HL-60/S4 (cell line): ENCODE measurements around the gene DDX39A.

Experiments
- in situ Hi-C: fragments of 300-500 bp; cut with MboI; formaldehyde crosslinking; loops from 2 replicates; pipeline ENCODE4 v1.14.3; 2022; ENCODE audit warnings: low sequenced_read_pairs

DDX39A gene

DNA sequence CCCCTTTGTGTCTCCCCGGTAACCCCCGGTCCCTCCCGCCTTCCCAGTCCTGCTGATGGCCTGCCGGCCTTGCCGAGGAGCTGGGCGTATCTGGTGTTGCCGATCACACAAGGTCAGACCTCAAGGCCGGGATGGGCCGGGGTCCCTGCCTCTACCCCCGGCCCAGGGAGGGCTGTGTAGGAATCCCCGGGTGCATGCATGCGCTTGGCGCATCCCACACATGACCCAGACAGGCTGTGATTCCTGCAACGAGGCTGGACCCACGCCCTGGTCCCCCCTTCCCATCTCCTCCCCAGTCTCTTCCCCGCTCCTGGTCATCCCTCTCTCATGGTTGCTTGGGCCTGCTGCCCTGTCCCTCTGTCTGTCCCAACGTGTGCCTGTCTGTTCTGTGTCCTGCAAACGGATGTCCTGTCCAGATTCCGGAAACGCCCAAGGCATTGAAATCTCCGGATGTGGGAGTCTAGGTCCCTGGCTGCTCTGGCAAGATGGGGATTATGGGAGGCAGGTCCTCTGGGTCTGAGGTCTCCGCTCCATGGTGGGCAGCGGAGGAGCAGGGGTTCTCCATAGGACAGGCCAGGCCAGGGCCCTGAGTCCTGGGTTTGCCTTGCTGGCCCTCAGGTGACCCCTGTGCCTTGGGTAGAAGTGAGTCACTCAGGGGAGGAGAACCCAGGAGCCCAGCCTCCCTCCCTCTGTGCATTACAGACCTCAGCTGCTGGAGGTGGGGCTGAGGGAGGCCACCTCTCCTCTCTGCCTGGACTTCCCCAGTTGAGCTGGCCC is 15.6 kb upstream of the DDX39A start:
- in situ Hi-C loops, result no loop called here

DNA sequence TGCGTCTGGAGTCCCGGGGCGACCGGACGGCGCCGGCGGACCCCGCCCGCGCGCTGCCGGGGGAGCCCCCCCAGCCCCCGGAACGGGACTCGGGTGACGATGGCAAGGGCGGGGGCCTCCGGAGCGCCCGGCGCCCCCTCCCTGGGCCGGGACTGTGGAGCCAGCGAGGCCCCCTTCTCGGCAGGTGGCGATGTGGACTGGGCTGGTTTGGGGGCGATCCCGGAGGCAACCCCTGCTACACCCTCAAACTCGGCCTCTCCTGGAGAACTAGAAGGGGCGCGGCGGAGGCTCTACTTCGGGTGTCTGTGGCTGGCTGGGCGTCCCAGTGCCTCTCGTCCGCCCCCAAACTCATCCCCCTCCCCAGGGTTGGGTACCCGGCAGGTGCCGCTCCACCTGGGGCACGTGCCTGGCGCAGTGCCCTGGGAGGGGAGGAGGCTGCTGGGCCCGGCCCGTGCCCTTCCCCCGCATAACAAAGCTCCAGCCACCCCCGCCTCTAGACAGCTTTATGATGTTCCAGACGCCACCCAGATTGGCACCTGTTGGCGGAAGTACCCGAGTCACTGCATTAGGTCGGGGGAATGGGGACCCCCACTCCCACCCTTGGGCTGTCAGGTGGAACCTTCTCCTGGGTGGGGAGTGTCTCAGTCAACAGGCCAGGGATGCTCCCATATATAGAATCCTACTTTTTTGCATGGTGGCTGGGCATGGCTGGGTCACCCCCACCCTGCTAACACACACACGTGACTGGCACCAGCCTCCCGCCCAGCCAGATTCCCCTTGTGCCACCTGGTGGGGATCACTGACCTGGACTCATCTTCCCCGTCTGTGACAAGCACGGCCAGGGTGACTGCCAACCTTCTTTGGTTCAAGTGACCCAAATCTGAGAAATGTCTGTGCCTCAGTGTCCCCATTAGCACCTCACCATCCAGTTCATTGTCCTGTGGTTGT is 14.7 kb upstream of the DDX39A start:
- in situ Hi-C loops, result no loop called here

DNA sequence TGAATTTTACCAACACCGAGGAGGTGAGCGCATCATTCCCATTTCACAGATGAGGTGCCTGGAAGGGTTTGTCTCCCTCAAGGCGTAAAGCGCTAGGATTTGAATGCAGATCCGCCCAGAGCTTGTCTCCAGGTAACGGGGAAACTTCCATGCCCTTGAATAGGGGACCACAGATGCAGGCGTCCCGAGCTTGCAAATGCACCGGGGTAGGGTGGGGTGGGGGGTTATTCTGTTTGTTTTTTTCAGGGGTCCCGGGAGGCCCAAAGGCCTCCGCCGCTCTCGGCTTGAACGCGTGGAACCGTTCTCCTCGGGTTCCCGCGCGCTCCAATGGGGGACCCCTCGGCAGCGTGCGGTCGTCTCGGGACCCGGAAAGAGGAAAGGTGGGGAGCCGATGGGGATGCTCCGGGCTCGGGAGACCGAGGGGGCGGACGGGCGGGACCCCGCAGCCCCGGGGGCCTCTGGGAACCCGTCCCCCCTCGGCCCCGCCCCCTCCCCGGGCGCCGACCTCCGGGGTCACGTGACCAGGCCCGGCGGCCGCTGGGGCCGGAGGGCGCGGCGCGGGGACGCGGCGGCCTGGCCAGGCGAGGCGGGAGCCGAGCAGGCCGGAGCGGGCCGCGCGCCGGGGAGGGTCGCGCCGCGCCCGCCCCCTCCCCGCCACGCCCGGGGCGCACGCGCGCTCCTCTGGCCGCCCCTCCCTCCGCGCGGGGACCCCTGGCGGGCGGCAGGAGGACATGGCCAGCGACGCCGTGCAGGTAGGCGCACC is 13.8 kb upstream of the DDX39A start, which contains the start of gene PKN1:
PKN1 (plus strand) TSS at position 516 of the 763 bp plus-strand sequence; CDS start at position 732, 216 bp downstream.
- in situ Hi-C loops, result no loop called here

DNA sequence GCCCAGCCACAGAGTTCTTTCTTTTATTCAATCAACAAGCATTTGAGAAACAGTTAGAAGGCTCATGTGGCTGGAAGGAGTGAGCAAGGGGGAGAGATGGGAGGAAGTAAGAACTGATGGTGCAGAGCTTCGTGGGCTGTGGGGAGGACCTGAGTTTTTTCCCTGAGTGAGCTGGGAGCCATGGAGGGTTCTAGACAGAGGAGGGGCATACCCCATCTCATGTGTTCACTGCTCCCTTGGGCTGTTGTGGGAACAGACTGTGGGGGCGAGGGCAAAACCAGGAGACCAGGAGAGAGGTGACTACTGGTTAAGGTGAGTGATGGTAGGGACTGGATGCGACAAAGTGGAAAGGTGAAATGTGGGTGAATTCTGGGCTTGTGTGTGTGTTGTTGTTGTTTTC is 11.6 kb upstream of the DDX39A start:
- in situ Hi-C loops, result no loop called here

DNA sequence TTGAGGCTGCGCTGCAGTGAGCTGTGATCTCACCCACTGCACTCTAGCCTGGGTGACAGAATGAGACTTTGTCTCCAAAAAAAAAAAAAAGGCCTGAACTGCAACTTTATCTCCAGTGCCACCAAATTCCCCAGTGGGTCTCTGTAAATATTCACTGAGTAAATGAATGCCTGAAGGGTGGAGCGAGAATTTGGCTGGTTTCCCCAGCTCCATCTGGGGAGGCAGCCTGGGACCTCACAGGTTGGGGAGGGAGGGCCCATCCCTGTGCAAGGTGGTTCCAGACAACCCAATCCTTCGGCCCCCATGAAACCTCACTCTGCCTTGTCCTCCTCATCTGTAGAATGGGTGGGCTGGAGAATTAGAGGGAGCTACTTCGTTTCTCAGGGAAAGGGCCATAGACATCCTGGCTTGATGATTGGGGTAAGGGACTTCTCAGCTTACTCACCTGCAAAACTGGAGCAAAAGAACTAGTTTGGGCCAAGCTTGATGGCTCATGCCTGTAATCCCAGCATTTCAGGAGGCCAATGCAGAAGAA is 9.8 kb upstream of the DDX39A start:
- in situ Hi-C loops, result no loop called here

DNA sequence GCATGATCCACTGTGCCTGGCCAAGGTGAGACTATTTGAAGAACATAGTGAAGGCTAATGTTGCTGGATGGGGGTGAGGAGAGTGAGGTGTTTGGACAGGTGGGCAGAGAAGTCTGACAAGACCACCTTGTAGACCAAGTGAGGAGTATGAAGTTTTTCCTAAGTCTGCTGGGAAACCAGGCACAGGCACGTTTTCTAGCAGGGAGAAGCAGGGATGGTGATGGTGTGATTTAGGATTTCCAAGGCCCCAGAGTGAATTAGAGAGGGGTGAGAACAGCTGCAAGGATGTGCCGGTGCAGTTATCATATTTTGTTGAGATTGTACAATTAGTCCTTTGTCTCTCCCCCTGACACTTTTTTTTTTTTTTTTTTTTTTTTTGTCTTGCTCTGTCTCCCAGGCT is 8.3 kb upstream of the DDX39A start:
- in situ Hi-C loops, result no loop called here

DNA sequence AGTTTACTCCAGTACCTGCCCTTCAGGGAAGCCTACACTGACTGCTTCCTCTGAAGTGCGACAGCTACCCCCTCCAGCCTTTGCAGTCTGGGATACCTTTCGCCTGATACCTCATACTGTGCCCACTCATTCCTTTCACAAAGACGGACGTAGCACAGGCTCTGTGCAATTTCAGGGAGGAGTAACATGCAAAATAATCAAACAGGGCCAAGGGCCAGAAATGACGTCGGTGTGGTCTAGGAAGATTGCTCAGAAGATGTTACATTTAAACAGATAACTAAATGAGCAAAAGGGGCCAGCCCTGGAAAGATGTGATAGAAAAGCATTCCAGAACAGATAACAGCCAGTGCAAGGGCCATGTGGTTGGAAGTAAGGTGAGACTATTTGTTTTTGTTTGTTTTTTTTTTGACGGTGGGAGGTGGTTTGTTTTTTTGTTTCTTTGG is 6.6 kb upstream of the DDX39A start:
- in situ Hi-C loops, result no loop called here

DNA sequence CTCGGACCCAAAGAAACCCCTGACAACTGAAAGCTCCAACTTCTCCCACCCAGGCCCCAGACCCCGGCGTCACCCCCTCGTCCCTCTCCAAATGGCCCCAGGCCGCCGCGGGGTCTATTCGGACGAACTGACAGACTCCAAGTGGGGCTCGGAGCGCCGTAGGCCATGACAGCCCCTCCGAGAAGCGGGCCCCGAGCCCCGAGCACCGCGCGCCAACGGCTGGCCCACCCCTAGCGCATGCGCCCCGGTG is 360 bp downstream of the DDX39A start:
- in situ Hi-C loops, result no loop called here

DNA sequence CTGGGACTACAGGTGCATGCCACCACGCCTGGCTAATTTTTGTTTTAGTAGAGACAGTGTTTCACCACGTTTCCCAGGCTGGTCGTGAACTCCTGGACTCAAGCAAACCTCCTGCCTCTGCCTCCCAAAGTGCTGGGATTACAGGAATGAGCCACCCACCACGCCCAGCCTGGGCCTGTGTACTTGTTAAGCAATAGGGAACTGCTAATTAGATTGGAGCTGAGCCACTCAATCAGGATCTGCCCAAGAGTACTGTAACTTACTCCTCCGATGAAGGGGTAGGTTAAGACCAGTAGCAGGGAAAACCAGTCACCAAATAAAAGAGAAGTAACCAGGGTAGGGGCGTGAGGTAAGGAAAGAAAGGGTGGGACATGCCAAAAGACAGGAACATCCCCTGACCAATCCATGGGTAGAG is 2.3 kb downstream of the DDX39A start:
- in situ Hi-C loops, result no loop called here

DNA sequence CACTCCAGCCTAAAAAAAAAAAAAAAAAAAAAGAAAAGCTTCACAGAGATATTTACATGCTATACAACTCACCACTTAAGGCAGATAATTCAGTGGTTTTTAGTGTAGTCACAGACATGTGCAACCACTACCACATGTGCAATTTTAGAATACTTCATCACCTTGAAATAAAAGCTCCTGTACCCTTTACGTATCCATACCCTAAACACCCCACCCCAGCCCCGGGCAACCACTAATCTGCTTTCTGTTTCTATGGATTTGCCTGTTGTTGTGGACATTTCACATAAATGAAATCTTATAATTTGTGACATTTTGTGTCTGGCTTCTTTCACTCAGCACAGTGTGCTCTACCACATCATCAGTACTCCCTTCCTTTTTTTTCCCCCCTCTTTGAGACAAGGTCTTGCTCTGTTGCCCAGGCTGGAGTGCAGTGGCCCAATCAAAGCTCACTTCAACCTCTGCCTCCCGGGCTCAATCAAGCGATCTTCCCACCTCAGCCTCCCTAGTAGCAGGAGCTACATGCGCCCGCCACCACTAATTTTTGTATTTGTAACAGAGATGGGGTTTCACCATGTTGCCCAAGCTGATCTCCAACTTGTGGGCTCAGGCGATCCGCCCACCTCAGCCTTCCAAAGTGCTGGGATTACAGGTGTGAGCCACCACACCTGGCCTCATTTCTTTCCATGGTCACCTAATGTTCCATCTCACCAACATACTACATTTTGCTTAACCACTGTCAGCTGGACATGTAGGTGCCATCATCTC is 4.0 kb downstream of the DDX39A start:
- in situ Hi-C loops, result no loop called here

DNA sequence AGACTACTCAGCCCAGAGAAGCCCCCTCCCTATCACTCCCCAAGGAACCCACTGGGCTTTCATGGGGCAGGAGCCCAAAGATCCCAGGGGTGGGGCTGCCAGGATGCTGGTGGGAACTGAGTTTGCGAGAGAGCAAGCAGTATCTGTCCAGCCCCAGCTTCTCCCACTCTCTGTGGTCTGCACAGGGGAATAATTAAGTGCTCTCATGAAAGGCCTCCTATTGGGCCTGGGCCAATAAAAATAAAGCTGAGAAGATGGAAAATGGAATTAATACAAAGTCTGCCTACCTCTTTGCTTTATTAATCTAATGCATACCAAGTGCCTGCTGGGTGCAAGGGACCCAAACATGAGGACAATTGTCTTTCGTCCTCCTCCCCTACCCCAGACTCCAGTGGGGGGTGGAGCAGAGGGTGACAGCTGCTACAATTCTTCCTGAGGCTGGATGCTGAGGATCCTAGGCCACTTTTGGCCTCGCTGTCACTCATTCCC is 5.4 kb downstream of the DDX39A start:
- in situ Hi-C loops, result no loop called here

DNA sequence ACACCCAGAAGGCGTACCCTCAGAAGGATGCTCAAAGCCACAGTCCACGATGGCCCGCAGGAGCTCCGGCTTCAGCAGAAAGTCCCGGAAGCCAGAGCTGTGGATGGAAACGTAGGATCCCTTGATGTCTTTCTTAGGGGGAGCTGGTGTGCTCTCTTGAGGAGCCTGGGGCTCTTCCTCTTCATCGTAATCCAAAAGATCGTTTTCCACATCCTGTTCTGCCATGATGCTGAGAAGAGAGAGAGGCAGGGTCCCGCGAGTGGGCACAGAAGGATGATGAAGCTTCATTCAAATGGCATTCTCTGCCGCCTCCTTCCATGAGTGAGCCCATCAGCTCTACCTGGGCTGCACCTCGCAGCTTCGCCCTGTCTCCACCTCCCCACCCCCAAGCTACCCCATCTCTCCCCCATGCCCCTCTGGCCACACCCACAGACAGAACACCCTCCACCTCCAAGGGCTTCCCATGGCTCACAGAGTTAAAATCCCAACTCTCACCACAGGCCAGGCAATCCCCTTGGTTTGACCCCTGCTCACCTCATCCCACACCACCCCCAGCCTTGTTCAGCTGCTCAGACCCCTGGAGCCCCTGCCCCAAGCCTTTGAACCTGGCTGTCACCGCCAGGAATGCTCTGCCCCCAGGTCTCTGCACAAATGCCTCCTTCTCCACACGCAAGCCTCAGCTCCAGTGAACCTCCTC is 6.0 kb downstream of the DDX39A start:
- in situ Hi-C loops, result no loop called here

DNA sequence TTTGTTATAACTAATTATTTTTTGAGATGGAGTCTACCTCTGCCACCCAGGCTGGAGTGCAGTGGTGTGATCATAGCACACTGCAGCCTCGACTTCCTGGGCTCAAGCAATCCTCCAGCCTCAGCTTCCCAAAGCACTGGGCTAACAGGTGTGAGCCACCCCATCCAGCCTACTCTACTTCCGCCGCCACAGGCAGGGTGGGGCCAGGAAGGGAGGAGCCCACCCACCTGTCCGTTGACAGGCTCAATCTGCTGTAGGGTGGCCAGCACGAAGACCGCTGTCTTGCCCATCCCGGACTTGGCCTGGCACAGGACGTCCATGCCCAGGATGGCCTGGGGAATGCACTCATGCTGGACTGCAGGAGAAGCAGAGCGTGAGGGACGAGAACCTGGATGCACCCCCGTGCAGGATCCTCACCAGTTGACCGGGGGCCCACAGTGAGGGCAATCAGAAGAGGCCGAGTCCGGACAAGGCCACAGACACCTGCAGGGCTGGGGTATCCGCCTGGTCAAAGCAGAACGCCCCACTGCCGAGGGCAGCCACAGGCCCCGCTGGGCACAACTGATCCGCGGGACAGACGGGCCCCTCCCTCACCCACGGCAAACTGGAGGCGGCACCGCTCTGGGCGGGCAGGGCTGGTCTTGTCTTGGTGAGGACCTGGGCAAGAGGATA is 6.7 kb downstream of the DDX39A start:
- in situ Hi-C loops, result no loop called here

DNA sequence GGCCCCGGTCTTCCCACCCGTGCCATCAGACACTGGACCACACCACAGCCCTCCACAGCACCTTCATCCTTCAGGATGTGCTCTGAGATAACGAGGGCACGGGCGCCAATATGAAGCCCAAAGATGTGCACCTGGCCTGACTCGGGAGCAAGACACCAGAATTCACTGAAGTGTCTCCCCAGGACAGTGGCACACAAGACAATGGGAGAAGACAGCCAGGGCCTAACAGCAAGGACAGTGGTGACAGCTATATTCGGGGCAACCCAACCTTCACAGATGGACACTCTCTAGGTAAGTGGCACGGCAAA is 7.2 kb downstream of the DDX39A start:
- in situ Hi-C loops, result no loop called here

DNA sequence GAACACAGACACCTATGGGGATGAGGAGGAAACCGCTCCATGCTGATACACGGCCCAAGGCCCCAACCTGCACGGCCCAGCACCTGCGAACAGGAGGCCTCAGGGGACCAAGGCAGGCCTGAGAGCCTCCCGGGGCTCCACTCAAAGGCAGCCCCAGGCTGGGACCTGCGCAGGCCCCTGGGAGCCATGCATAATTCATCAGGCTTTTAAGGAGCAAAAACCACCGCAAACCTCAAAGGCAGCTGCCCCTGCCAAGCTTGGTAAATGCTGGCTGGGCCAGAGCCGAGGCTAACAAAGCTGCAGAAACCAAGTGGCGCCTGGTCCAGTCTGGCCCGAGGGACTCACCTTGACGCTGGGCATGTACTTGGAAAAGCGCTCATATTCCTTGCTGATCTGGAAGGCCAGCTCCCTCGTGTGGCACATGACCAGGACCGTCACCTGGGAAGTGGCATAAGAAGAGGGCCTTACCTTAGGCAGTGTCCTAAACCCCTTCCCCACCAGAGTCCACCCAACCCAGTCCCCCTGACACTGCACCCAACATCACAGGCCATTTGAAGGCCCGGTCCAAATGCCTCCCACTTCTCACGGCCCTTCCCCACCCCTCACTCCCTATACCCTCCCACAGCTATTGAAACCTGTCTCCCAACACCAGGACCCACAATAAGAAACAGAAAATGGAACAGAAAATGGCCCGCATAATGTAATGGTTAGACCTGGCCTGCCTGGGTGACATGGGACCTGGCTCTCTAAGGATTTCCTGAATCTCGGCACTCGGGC is 7.8 kb downstream of the DDX39A start:
- in situ Hi-C loops, result no loop called here

DNA sequence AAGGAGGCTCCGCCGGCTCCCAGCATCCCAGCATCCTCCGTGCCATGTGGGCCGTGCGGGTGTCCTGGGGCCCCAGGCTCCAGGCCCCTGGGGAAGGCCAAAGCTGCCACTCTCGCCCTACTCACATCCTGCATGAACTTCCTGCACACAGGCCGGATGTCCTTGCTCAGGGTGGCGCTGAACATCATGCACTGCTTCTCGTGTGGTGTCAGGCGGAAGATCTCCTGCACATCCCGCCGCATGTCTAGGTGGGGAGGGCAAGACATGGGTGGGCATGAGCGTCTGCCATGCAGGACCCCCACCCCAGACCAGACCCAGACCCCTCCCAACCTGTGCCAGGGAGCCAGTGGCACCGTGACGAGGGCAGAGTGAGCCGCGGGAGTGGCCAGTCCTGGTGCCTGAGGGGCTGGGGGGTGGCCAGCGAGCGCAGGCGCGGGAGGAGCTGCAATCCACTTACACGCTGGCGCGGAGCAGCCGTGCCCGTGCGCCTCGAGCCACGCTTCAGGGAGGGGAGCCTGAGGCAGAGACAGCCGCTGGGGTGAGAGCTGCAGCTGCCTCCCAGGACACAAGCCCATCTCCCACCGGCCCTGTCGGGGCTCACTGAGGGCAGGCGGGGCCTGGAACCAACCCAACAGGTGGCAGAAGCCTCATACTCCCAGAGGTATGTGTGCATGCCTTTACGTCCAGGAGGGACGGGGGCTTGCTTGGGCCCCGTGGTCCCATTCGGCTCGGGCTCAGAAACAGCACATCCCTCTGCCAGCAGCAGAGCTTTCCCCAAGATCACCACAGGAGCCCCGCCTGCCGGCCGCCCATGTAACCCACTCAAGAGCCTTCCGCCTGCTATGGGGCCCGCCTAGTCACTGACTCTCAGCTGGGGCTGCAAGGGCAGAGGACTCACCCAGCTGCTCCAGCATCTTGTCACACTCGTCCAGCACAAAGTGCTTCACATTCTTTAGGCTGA is 8.8 kb downstream of the DDX39A start:
- in situ Hi-C loops, result no loop called here
